Measurements from ENCODE around the gene NSRP1.
"Not testable (repeated sequence)": the region's sequence is repeated elsewhere in the genome, so short reads cannot be mapped to it uniquely, and the experiment has no call there.

The NSRP1 gene

GRCh38 chr17:30218799-30219198 lies 102.2 kb downstream of the NSRP1 start:
- Histone ChIP-seq H3K27ac (no peak overlapping the region), H3K4me3 (no peak overlapping the region)

- H3K4me3 ChIP-seq, result no peak overlapping the region
- no peak overlapping the region for H3K27ac ChIP-seq
Measured at GRCh38 chr17:30219315-30219714, 102.7 kb downstream of the NSRP1 start.

- H3K4me3 ChIP-seq, result no peak overlapping the region
- H3K27ac ChIP-seq, result no peak overlapping the region
Measured at GRCh38 chr17:30219833-30220232, 103.2 kb downstream of the NSRP1 start.

GRCh38 chr17:30220414-30220813 lies 103.8 kb downstream of the NSRP1 start:
- no peak overlapping the region for H3K27ac ChIP-seq

GRCh38 chr17:30221346-30221745 lies 104.7 kb downstream of the NSRP1 start:
- Histone ChIP-seq H3K27ac (no peak overlapping the region), H3K4me3 (no peak overlapping the region)

More at GRCh38 chr17:30220414-30220813, 103.8 kb downstream of the NSRP1 start:
- H3K4me3 ChIP-seq, result no peak overlapping the region

GRCh38 chr17:30222251-30222650 lies 105.6 kb downstream of the NSRP1 start:
- Histone ChIP-seq H3K4me3 (no peak overlapping the region), H3K27ac (no peak overlapping the region)

- Histone ChIP-seq H3K27ac (no peak overlapping the region), H3K4me3 (no peak overlapping the region)
Measured at GRCh38 chr17:30222721-30223175, 106.1 kb downstream of the NSRP1 start.

GRCh38 chr17:30224419-30224960 lies 107.9 kb downstream of the NSRP1 start:
- H3K4me3 ChIP-seq, result no peak overlapping the region
- H3K27ac ChIP-seq, result peak overlapping the region in 5 of 21 experiments; percentile 16 to 70 (median 32)

GRCh38 chr17:30225112-30225511 lies 108.5 kb downstream of the NSRP1 start:
- Histone ChIP-seq H3K4me3 (no peak overlapping the region), H3K27ac (peak overlapping the region in 8 of 21 experiments; percentile 16 to 70 (median 34))

- H3K27ac ChIP-seq, result peak overlapping the region in 9 of 21 experiments; percentile 20 to 70 (median 42)
- H3K4me3 ChIP-seq, result no peak overlapping the region
Measured at GRCh38 chr17:30225919-30226553, 109.4 kb downstream of the NSRP1 start.

- Histone ChIP-seq H3K4me3 (no peak overlapping the region), H3K27ac (peak overlapping the region in 4 of 21 experiments; percentile 5 to 69 (median 38))
Measured at GRCh38 chr17:30226878-30227277, 110.3 kb downstream of the NSRP1 start.

- H3K4me3 ChIP-seq, result no peak overlapping the region
- H3K27ac ChIP-seq, result peak overlapping the region in 1 of 21 experiments; percentile 37
Measured at GRCh38 chr17:30228011-30228410, 111.4 kb downstream of the NSRP1 start.

GRCh38 chr17:30229012-30229411 lies 112.4 kb downstream of the NSRP1 start:
- Histone ChIP-seq H3K27ac (peak overlapping the region in 11 of 21 experiments; percentile 0 to 50 (median 31)), H3K4me3 (no peak overlapping the region)

GRCh38 chr17:30230009-30230408 lies 113.4 kb downstream of the NSRP1 start:
- not testable (repeated sequence) for H3K27ac ChIP-seq, H3K4me3 ChIP-seq

GRCh38 chr17:30230596-30231125 lies 114.0 kb downstream of the NSRP1 start:
- Histone ChIP-seq H3K27ac (no peak overlapping the region), H3K4me3 (no peak overlapping the region)

GRCh38 chr17:30232015-30232823 lies 115.6 kb downstream of the NSRP1 start:
- H3K4me3 ChIP-seq, result no peak overlapping the region

GRCh38 chr17:30232824-30233427 lies 116.3 kb downstream of the NSRP1 start:
- Histone ChIP-seq H3K4me3 (no peak overlapping the region), H3K27ac (no peak overlapping the region)

More at GRCh38 chr17:30232015-30232823, 115.6 kb downstream of the NSRP1 start:
- H3K27ac ChIP-seq, result no peak overlapping the region

GRCh38 chr17:30234296-30234695 lies 117.7 kb downstream of the NSRP1 start:
- Histone ChIP-seq H3K27ac (no peak overlapping the region), H3K4me3 (no peak overlapping the region)

- Histone ChIP-seq H3K4me3 (peak overlapping the region in 5 of 7 experiments; percentile 19 to 44 (median 24)), H3K27ac (no peak overlapping the region)
Measured at GRCh38 chr17:30234964-30235363, 118.3 kb downstream of the NSRP1 start.
